Muscle layer of duodenum (tissue), 2 donors: ENCODE measurements around the gene CACNA1I.

Experiments
- H3K27ac ChIP-seq: one replicate; pipeline ENCODE4 v1.7.0; 2013; ENCODE audit warnings: mild to moderate bottlenecking, low read length
- H3K27me3 ChIP-seq: one replicate; pipeline ENCODE4 v1.7.0; 2013; ENCODE audit warnings: low read depth, mild to moderate bottlenecking, control low read depth, low read length
- H3K36me3 ChIP-seq, 2 donors: one replicate each; pipeline ENCODE4 v1.7.0; 2013; ENCODE audit warnings: low read length in 2 of 2, control low read depth in 1 of 2, mild to moderate bottlenecking in 1 of 2; ENCODE audit not compliant: insufficient read depth in 2 of 2, control insufficient read depth in 1 of 2
- H3K4me1 ChIP-seq, 2 donors: one replicate each; pipeline ENCODE4 v1.7.0; 2013; ENCODE audit warnings: low read length in 2 of 2, mild to moderate bottlenecking in 2 of 2, control low read depth in 1 of 2, moderate library complexity in 1 of 2; ENCODE audit not compliant: insufficient read depth in 2 of 2, control insufficient read depth in 1 of 2
- H3K4me3 ChIP-seq, 2 donors: one replicate each; pipeline ENCODE4 v1.7.0; 2013; ENCODE audit warnings: low read length in 2 of 2, low read depth in 1 of 2, mild to moderate bottlenecking in 1 of 2
- H3K9me3 ChIP-seq, 2 donors: one replicate each; pipeline ENCODE4 v1.7.0; 2013; ENCODE audit warnings: low read length in 2 of 2, control low read depth in 1 of 2, mild to moderate bottlenecking in 1 of 2; ENCODE audit not compliant: control insufficient read depth in 1 of 2
- donor health status: healthy.

The CACNA1I gene

GRCh38 chr22:39697790-39698430 is 127.4 kb downstream of the CACNA1I start:
- H3K36me3 ChIP-seq = no peaks in the 10 kb centered on the region
- no peaks in the 10 kb centered on the region for H3K4me1 ChIP-seq
- H3K27ac ChIP-seq = no peak overlapping the region
- H3K9me3 ChIP-seq = no peaks in the 10 kb centered on the region
- no peaks in the 10 kb centered on the region for H3K27me3 ChIP-seq
- H3K4me3 ChIP-seq = no peak overlapping the region

GRCh38 chr22:39699631-39700360 is 129.2 kb downstream of the CACNA1I start:
- Histone ChIP-seq H3K9me3 (no peaks in the 10 kb centered on the region), H3K27me3 (no peaks in the 10 kb centered on the region), H3K4me3 (no peak overlapping the region), H3K36me3 (no peaks in the 10 kb centered on the region), H3K4me1 (peaks cover 0 to 12% of the 10 kb centered on the region in 2 donors), H3K27ac (no peak overlapping the region)

DNA sequence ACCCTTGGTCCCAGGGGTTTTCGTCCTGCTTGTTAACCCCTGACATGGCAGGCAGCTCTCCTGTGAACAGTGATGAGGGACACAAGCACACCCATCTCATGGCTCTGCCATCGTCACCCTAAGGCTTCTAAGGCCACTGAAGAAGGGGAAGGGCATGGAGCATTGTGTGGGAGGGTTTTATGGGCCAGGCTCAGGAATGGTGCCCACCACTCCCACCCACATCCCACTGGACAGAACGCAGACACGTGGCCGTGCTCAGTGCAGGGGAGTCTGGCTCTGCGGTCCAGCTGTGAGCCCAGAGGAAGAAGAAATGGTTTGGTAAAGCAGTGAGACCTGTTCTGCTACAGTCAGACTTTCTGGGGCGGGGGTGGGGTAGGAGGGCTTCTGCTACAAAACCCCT is 130.0 kb downstream of the CACNA1I start:
- Histone ChIP-seq H3K4me3 (no peak overlapping the region), H3K27ac (no peak overlapping the region), H3K9me3 (no peaks in the 10 kb centered on the region), H3K4me1 (peaks cover 0 to 12% of the 10 kb centered on the region in 2 donors), H3K36me3 (no peaks in the 10 kb centered on the region), H3K27me3 (no peaks in the 10 kb centered on the region)

DNA sequence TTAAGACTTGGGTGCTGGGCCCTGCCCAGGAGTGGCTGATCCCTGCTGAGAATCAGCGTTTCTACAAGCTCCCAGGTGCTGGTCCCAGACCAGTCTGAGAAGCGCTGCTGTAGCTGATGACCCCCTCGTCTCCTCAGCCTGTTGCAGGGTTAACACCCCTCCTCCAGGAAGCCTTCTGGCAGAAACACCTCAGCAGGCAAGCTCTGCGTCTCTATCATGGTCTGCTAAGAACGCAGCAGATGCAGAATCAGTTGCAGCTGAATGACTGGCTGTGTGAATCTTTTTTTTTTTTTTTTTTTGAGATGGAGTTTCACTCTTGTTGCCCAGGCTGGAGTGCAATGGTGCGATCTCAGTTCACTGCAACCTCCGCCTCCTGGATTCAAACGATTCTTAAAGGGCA is 132.5 kb downstream of the CACNA1I start:
- no peak overlapping the region for H3K27ac ChIP-seq
- no peaks in the 10 kb centered on the region for H3K36me3 ChIP-seq
- no peak overlapping the region for H3K4me3 ChIP-seq
- H3K4me1 ChIP-seq = peaks cover 0 to 12% of the 10 kb centered on the region in 2 donors
- H3K9me3 ChIP-seq = no peaks in the 10 kb centered on the region
- no peaks in the 10 kb centered on the region for H3K27me3 ChIP-seq

DNA sequence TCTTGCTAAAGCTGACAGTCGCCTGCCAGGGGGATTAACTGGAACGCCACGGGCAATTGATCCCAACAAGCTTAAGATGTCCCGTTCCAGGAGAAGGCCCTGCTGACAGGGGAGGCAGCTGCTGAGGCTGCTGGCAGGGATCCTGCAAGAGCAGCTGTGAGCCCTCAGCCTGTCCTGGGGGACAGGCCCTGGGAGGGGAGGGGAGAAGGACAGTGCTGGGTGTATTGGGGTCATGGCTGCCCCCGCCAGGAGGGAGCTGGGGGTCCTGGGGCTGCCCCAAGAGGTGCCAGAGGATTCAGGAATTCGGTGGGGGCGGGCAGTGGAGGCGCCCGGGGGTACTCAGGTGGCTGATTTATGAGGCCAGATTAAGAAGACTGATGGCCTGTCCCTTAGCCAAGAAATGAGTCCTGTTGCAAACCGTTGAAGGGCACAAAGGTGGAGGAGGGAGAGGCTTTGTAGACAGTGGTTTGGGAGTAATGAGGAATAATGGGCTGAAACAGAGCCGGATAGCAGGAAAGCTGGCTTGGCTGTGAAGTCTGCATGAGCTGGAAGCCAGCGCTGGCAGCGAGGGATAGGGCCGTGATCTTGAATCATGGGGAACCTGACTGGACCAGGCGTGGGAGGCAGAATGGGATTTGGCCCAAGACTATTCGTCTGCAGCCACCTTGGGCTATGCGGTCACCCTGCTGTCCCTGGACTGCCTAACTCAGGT is 133.5 kb downstream of the CACNA1I start:
- H3K27me3 ChIP-seq = no peaks in the 10 kb centered on the region
- no peaks in the 10 kb centered on the region for H3K9me3 ChIP-seq
- no peak overlapping the region for H3K4me3 ChIP-seq
- peaks cover 0 to 12% of the 10 kb centered on the region in 2 donors for H3K4me1 ChIP-seq
- no peaks in the 10 kb centered on the region for H3K36me3 ChIP-seq
- no peak overlapping the region for H3K27ac ChIP-seq

DNA sequence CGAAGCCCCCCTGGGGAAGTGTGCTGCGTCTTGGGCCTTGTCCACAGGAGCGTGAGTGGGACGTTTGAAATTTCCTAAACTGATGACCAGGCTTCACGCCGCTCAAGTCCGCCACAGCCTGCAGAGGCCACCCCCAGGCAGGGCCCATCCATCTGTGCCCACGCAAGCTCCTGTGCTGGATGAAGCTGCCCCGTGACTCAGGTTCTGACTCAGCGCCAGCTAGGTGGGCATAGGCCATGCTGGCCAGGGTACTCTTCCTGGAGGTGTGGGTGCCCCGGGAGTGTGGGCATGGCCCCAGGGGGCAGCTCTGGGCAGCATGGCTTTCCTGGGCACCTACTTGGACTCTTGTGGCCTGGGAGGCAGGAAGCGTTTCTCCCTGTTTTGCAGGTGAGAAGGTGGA is 134.8 kb downstream of the CACNA1I start:
- H3K27ac ChIP-seq = no peak overlapping the region
- no peaks in the 10 kb centered on the region for H3K36me3 ChIP-seq
- no peaks in the 10 kb centered on the region for H3K27me3 ChIP-seq
- H3K4me3 ChIP-seq = no peak overlapping the region
- H3K4me1 ChIP-seq = peaks cover 0 to 12% of the 10 kb centered on the region in 2 donors
- H3K9me3 ChIP-seq = no peaks in the 10 kb centered on the region

- Histone ChIP-seq H3K9me3 (no peaks in the 10 kb centered on the region), H3K36me3 (no peaks in the 10 kb centered on the region), H3K27ac (no peak overlapping the region), H3K4me3 (no peak overlapping the region), H3K4me1 (peaks cover 0 to 12% of the 10 kb centered on the region in 2 donors), H3K27me3 (peaks cover 2% of the 10 kb centered on the region)
Measured at GRCh38 chr22:39706376-39707140, 136.0 kb downstream of the CACNA1I start.

- Histone ChIP-seq H3K9me3 (no peaks in the 10 kb centered on the region), H3K4me1 (peaks cover 0 to 12% of the 10 kb centered on the region in 2 donors), H3K36me3 (no peaks in the 10 kb centered on the region), H3K4me3 (no peak overlapping the region), H3K27me3 (peaks cover 7% of the 10 kb centered on the region), H3K27ac (no peak overlapping the region)
Measured at GRCh38 chr22:39707351-39707750, 136.8 kb downstream of the CACNA1I start.

DNA sequence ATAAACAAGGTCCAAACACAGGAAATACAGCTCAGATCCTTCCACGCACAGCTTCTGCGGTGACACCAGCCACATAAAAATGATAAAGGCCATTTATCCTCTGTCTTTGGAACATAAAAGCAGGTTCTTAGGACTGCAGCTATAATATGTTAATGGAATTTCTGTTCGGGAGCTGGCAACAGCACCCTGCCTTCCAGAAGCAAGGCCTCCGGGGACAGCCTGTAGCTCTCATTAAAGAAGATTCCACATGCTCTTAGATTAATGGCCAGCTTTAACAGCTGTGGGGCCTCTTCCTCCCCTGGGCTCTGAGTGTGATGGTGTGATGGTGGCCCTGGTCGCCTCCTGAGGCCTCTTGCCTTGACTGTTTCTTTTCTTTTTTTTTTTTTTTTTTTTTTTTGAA is 137.3 kb downstream of the CACNA1I start:
- Histone ChIP-seq H3K9me3 (no peaks in the 10 kb centered on the region), H3K27me3 (peaks cover 7% of the 10 kb centered on the region), H3K4me1 (peaks cover 0 to 12% of the 10 kb centered on the region in 2 donors), H3K4me3 (no peak overlapping the region), H3K36me3 (no peaks in the 10 kb centered on the region), H3K27ac (no peak overlapping the region)

GRCh38 chr22:39710380-39711150 is 140.0 kb downstream of the CACNA1I start:
- no peak overlapping the region for H3K4me3 ChIP-seq
- H3K27ac ChIP-seq = no peak overlapping the region
- no peaks in the 10 kb centered on the region for H3K9me3 ChIP-seq
- no peaks in the 10 kb centered on the region for H3K4me1 ChIP-seq
- H3K27me3 ChIP-seq = peaks cover 7% of the 10 kb centered on the region
- H3K36me3 ChIP-seq = no peaks in the 10 kb centered on the region
